H9 (cell line): Measurements from ENCODE around the gene INAFM1. TPM values are rescaled to one million over a fixed set of nuclear protein-coding genes. Genes with fewer than 3 reads are reported as not detected.

Experiments
- DNase-seq: peaks from one replicate; pipeline ENCODE4 v3.0.0-alpha.2; 2017
- H2AFZ ChIP-seq: one replicate; pipeline ENCODE4 v1.6.1; 2013; ENCODE audit warnings: mild to moderate bottlenecking, low read length, control low read depth, moderate library complexity
- H2AK5ac ChIP-seq: 2 replicates; pipeline ENCODE4 v1.6.1; 2013; ENCODE audit warnings: low read length, control low read depth, mixed read lengths; ENCODE audit not compliant: insufficient read length
- H2BK120ac ChIP-seq: one replicate; pipeline ENCODE4 v1.6.1; 2013; ENCODE audit warnings: low read depth, mild to moderate bottlenecking, low read length, control low read depth, inconsistent platforms; ENCODE audit not compliant: poor library complexity, severe bottlenecking
- H2BK12ac ChIP-seq: 2 replicates; pipeline ENCODE4 v1.6.1; 2013; ENCODE audit warnings: low read length, control low read depth, mixed read lengths, low read depth; ENCODE audit not compliant: insufficient read length
- H2BK15ac ChIP-seq: 2 replicates; pipeline ENCODE4 v1.6.1; 2013; ENCODE audit warnings: low read depth, low read length, control low read depth
- H2BK20ac ChIP-seq: one replicate; pipeline ENCODE4 v1.6.1; 2013; ENCODE audit warnings: low read depth, mild to moderate bottlenecking, low read length, control low read depth, inconsistent platforms; ENCODE audit not compliant: poor library complexity, severe bottlenecking
- H2BK5ac ChIP-seq: 2 replicates; pipeline ENCODE4 v1.6.1; 2013; ENCODE audit warnings: low read length, control low read depth, mixed read lengths; ENCODE audit not compliant: insufficient read length
- H3K14ac ChIP-seq: 2 replicates; pipeline ENCODE4 v1.6.1; 2013; ENCODE audit warnings: low read length, control low read depth; ENCODE audit not compliant: insufficient read depth
- H3K18ac ChIP-seq: 2 replicates; pipeline ENCODE4 v1.6.1; 2013; ENCODE audit warnings: low read depth, mild to moderate bottlenecking, mixed read lengths, low read length, control low read depth; ENCODE audit not compliant: insufficient read length
- H3K23ac ChIP-seq: 2 replicates; pipeline ENCODE4 v1.6.1; 2013; ENCODE audit warnings: low read length, control low read depth, mixed read lengths, low read depth; ENCODE audit not compliant: insufficient read length
- H3K23me2 ChIP-seq: 2 replicates; pipeline ENCODE4 v1.6.1; 2013; ENCODE audit warnings: low read depth, mild to moderate bottlenecking, mixed read lengths, low read length, control low read depth; ENCODE audit not compliant: insufficient read length, poor library complexity, severe bottlenecking
- H3K27ac ChIP-seq: 2 replicates; pipeline ENCODE4 v1.5.1; 2013; ENCODE audit warnings: low read length, control low read depth, mixed read lengths, low read depth; ENCODE audit not compliant: insufficient read length
- H3K27me3 ChIP-seq: 2 replicates; pipeline ENCODE4 v1.6.1; 2013; ENCODE audit warnings: low read length, control low read depth, inconsistent platforms; ENCODE audit not compliant: insufficient read depth
- H3K4ac ChIP-seq: 2 replicates; pipeline ENCODE4 v1.6.1; 2013; ENCODE audit warnings: low read depth, mild to moderate bottlenecking, control low read depth, inconsistent platforms, low read length, moderate library complexity
- H3K4me1 ChIP-seq: 2 replicates; pipeline ENCODE4 v1.6.1; 2013; ENCODE audit warnings: low read length, control low read depth, inconsistent platforms; ENCODE audit not compliant: insufficient read depth
- H3K4me2 ChIP-seq: 2 replicates; pipeline ENCODE4 v1.6.1; 2013; ENCODE audit warnings: low read length, control low read depth, mixed read lengths; ENCODE audit not compliant: insufficient read length, insufficient read depth
- H3K56ac ChIP-seq: 2 replicates; pipeline ENCODE4 v1.6.1; 2013; ENCODE audit warnings: low read depth, mild to moderate bottlenecking, mixed read lengths, low read length, control low read depth; ENCODE audit not compliant: insufficient read length
- H3K79me1 ChIP-seq: 2 replicates; pipeline ENCODE4 v1.6.1; 2013; ENCODE audit warnings: low read depth, mild to moderate bottlenecking, moderate library complexity, low read length, control low read depth, inconsistent platforms; ENCODE audit not compliant: insufficient read depth, poor library complexity, severe bottlenecking
- H3K79me2 ChIP-seq: 2 replicates; pipeline ENCODE4 v1.6.1; 2013; ENCODE audit warnings: low read length, control low read depth, inconsistent platforms; ENCODE audit not compliant: insufficient read depth
- H3K9ac ChIP-seq: 2 replicates; pipeline ENCODE4 v1.6.1; 2013; ENCODE audit warnings: low read length, control low read depth, mixed read lengths; ENCODE audit not compliant: insufficient read length; ENCODE audit errors: extremely low read depth
- H3K9me3 ChIP-seq: one replicate; pipeline ENCODE4 v1.6.1; 2013; ENCODE audit warnings: low read depth, low read length, inconsistent platforms; ENCODE audit not compliant: control insufficient read depth
- H3T11ph ChIP-seq: one replicate; pipeline ENCODE4 v1.6.1; 2013; ENCODE audit warnings: mild to moderate bottlenecking, low read length, control low read depth, inconsistent platforms
- H4K20me1 ChIP-seq: one replicate; pipeline ENCODE4 v1.6.1; 2013; ENCODE audit not compliant: control insufficient read depth, insufficient read length, insufficient read depth
- H4K5ac ChIP-seq: 2 replicates; pipeline ENCODE4 v1.6.1; 2013; ENCODE audit warnings: low read depth, mild to moderate bottlenecking, mixed read lengths, low read length, control low read depth; ENCODE audit not compliant: insufficient read length
- H4K8ac ChIP-seq: replicated peaks from 2 replicates; pipeline ENCODE4 v1.6.1; 2013; ENCODE audit warnings: low read length, control low read depth, mixed read lengths, low read depth; ENCODE audit not compliant: insufficient read length
- H4K91ac ChIP-seq: 2 replicates; pipeline ENCODE4 v1.6.1; 2013; ENCODE audit warnings: low read depth, mild to moderate bottlenecking, moderate library complexity, mixed read lengths, low read length, control low read depth; ENCODE audit not compliant: insufficient read length
- H3K27ac Mint-ChIP-seq, 3 experiments: 2 replicates in 2 of 3; 3 replicates in 1 of 3; pipeline ENCODE4 v1.8.0; 2020 to 2021; ENCODE audit warnings: mixed read lengths in 3 of 3, mild to moderate bottlenecking in 1 of 3, moderate library complexity in 1 of 3
- H3K27me3 Mint-ChIP-seq: 2 replicates; pipeline ENCODE4 v1.8.0; 2021; ENCODE audit warnings: low read depth, mild to moderate bottlenecking, moderate library complexity, mixed read lengths
- H3K36me3 Mint-ChIP-seq, 3 experiments: 2 replicates in 2 of 3; 3 replicates in 1 of 3; pipeline ENCODE4 v1.8.0; 2020 to 2021; ENCODE audit warnings: low read depth in 3 of 3, mixed read lengths in 3 of 3; ENCODE audit not compliant: insufficient read depth in 1 of 3
- H3K4me1 Mint-ChIP-seq, 2 experiments: 2 replicates each; pipeline ENCODE4 v1.8.0; 2020; ENCODE audit warnings: mixed read lengths in 2 of 2
- H3K4me3 Mint-ChIP-seq, 2 experiments: 2 replicates in 1 of 2; 3 replicates in 1 of 2; pipeline ENCODE4 v1.8.0; 2020 to 2021; ENCODE audit warnings: mild to moderate bottlenecking in 2 of 2, mixed read lengths in 2 of 2, moderate library complexity in 1 of 2
- H3K9me3 Mint-ChIP-seq, 2 experiments: 2 replicates in 1 of 2; 3 replicates in 1 of 2; pipeline ENCODE4 v1.8.0; 2020; ENCODE audit warnings: mild to moderate bottlenecking in 2 of 2, mixed read lengths in 2 of 2, moderate library complexity in 1 of 2
- WGBS: extraction: QIAGEN DNeasy Blood & Tissue Kit; methylation state at CpG from one replicate; pipeline ENCODE4 v1.1.7; 2013; ENCODE audit warnings: missing lambda C conversion rate, low lambda C conversion rate, mixed read lengths; ENCODE audit not compliant: insufficient read length; ENCODE audit errors: extremely low coverage; 5-methylcytosine and 5-hydroxymethylcytosine counted together
- total RNA-seq: library from RNA; stranded (reverse); gene quantifications from 2 replicates; pipeline ENCODE4 v1.2.1, GENCODE V29; 2021
- TF ChIP-seq, protein P1 (sequence below): fragments of 200-600 bp; sonication (generic); conservative IDR thresholded peaks from 3 replicates; pipeline ENCODE4 v1.8.0; 2021; ENCODE audit warnings: antibody characterized with exemption, mild to moderate bottlenecking

Gene INAFM1
- total RNA-seq, 1 experiment from 2014 or later: 8.5 TPM

DNA sequence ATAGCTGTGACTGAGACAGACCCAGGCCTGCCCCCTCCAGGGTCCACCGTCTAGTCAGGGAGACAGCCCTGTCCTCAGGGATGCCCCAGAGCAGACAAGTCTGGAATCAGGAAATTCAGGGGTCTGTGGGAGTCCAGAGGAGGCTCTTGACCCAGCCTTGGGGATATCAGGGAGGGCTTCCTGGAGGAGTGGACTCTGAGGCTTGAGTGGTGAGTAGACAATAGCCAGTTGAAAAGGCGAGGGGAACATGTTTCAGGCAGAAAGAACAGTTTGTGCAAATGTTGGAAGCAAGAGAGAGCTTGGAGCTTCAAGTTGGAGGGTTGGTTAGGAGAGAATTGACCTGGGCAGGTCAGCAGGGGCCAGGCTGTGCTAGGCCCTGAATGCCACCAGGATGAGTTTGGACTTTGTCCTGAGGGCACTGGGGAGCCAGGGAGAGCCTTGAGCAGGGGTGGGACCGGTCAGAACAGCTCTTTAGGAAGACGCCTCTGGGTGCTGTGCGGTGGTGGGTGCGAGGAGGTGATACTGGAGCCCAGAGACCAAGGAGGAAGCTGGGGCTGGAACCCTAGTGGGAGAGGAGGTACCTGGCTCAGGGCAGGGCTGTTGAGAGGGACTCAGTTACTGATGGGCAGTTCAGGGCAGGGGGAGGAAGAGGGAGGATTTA is 15.7 kb upstream of the INAFM1 start:
- Histone ChIP-seq H4K20me1 (no peaks in the 10 kb centered on the region), H2BK12ac (no peak overlapping the region), H2AFZ (no peak overlapping the region), H3K27me3 (no peaks in the 10 kb centered on the region), H3K4me2 (no peak overlapping the region), H3K4ac (no peak overlapping the region), H3T11ph (no peak overlapping the region), H2BK5ac (no peak overlapping the region), H3K79me1 (no peaks in the 10 kb centered on the region), H3K4me1 (no peaks in the 10 kb centered on the region), H2BK15ac (no peak overlapping the region), H3K9me3 (no peaks in the 10 kb centered on the region), H4K91ac (no peak overlapping the region), H3K9ac (no peak overlapping the region), H3K27ac (no peak overlapping the region), H3K23ac (no peak overlapping the region), H2AK5ac (no peak overlapping the region), H4K8ac (no peak overlapping the region), H2BK20ac (no peak overlapping the region), H3K79me2 (no peaks in the 10 kb centered on the region), H3K56ac (no peak overlapping the region), H3K23me2 (peaks cover 12% of the 10 kb centered on the region), H2BK120ac (no peak overlapping the region), H4K5ac (no peak overlapping the region), H3K18ac (no peak overlapping the region), H3K14ac (no peak overlapping the region)
- Mint-ChIP-seq H3K4me3 (peak overlapping the region; percentile 67 to 86; a peak in 4 of 5 replicates), H3K27ac (peak overlapping the region in 2 of 3 experiments; percentile 15 to 85; a peak in 3 of 7 replicates), H3K4me1 (peaks cover 12 to 23% of the 10 kb centered on the region in 2 experiments), H3K36me3 (peaks cover 35 to 54% (median 48%) of the 10 kb centered on the region in 3 experiments; a peak in 6 of 7 replicates), H3K27me3 (no peaks in the 10 kb centered on the region), H3K9me3 (no peaks in the 10 kb centered on the region)
- TF ChIP-seq, protein P1, sequence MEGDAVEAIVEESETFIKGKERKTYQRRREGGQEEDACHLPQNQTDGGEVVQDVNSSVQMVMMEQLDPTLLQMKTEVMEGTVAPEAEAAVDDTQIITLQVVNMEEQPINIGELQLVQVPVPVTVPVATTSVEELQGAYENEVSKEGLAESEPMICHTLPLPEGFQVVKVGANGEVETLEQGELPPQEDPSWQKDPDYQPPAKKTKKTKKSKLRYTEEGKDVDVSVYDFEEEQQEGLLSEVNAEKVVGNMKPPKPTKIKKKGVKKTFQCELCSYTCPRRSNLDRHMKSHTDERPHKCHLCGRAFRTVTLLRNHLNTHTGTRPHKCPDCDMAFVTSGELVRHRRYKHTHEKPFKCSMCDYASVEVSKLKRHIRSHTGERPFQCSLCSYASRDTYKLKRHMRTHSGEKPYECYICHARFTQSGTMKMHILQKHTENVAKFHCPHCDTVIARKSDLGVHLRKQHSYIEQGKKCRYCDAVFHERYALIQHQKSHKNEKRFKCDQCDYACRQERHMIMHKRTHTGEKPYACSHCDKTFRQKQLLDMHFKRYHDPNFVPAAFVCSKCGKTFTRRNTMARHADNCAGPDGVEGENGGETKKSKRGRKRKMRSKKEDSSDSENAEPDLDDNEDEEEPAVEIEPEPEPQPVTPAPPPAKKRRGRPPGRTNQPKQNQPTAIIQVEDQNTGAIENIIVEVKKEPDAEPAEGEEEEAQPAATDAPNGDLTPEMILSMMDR: no peak
- no CpG with 5 or more reads among the region's 6 CpGs for WGBS
- no peak for DNase-seq
